ENCODE data around the gene PRRX1.

Gene PRRX1

GRCh38 chr1:170692866-170693575 is 29.1 kb downstream of the PRRX1 start:
- DNase-seq = no peak

- no peak for DNase-seq
Observed at GRCh38 chr1:170694172-170694926, 30.4 kb downstream of the PRRX1 start.

GRCh38 chr1:170695955-170696590 is 32.1 kb downstream of the PRRX1 start:
- DNase-seq = no peak

GRCh38 chr1:170696591-170697290 is 32.8 kb downstream of the PRRX1 start:
- no peak for DNase-seq

GRCh38 chr1:170697316-170697715 is 33.4 kb downstream of the PRRX1 start:
- no peak for DNase-seq

- no peak for DNase-seq
Observed at GRCh38 chr1:170698301-170699275, 34.7 kb downstream of the PRRX1 start.

- DNase-seq = no peak
Observed at GRCh38 chr1:170699696-170700095, 35.8 kb downstream of the PRRX1 start.

- DNase-seq = no peak
Observed at GRCh38 chr1:170700842-170701615, 37.1 kb downstream of the PRRX1 start.

- no peak for DNase-seq
Observed at GRCh38 chr1:170701962-170702361, 38.0 kb downstream of the PRRX1 start.

- DNase-seq = no peak
Observed at GRCh38 chr1:170703591-170703990, 39.7 kb downstream of the PRRX1 start.

- no peak for DNase-seq
Observed at GRCh38 chr1:170704256-170704655, 40.3 kb downstream of the PRRX1 start.

- DNase-seq = no peak
Observed at GRCh38 chr1:170705981-170706380, 42.0 kb downstream of the PRRX1 start.

GRCh38 chr1:170707117-170707516 is 43.2 kb downstream of the PRRX1 start:
- DNase-seq = no peak

- DNase-seq = no peak
Observed at GRCh38 chr1:170707959-170708655, 44.2 kb downstream of the PRRX1 start.

GRCh38 chr1:170711682-170712081 is 47.8 kb downstream of the PRRX1 start:
- DNase-seq = no peak

GRCh38 chr1:170714163-170714562 is 50.2 kb downstream of the PRRX1 start:
- no peak for DNase-seq

- no peak for DNase-seq
Observed at GRCh38 chr1:170714938-170715337, 51.0 kb downstream of the PRRX1 start.

- DNase-seq = no peak
Observed at GRCh38 chr1:170716835-170717429, 53.0 kb downstream of the PRRX1 start.

- DNase-seq = no peak
Observed at GRCh38 chr1:170720661-170721060, 56.7 kb downstream of the PRRX1 start.

GRCh38 chr1:170721621-170722020 is 57.7 kb downstream of the PRRX1 start:
- DNase-seq = no peak

Measured in activated CD4-positive, alpha-beta T cell treated with anti-CD3 and anti-CD28 coated beads for 4 hours (primary cell).